ENCODE data around the gene MEGF6.
"Not testable (repeated sequence)": the region's sequence is repeated elsewhere in the genome, so short reads cannot be mapped to it uniquely, and the experiment has no call there.

The MEGF6 gene

GRCh38 chr1:3575515-3575914 is 35.8 kb downstream of the MEGF6 start:
- DNase-seq (ENCODE audit: low spot score): not testable (repeated sequence)

DNA sequence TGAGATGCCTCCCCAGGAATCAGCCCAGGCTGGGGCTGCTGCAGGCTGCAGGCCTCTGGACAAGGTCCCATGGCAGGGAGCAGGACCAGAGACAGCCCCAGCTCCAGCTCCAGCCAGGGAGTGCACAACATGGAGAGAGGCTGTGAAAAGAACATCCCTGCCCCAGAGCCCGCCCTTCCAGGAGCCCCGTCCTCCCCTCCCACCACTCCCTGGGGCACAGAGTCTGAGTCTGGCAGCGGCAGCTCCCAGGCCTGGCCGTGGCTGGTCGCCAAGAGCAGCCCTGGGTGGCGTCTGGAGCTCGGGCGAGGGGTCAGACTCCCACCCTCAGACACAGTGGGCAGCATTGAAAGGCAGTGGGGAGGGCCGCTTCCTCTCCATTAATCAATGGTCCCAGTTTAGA is 37.8 kb downstream of the MEGF6 start:
- no peak for DNase-seq (ENCODE audit: low spot score)

- DNase-seq (ENCODE audit: low spot score): not testable (repeated sequence)
These were observed 38.7 kb downstream of the MEGF6 start for GRCh38 chr1:3572638-3573037.

GRCh38 chr1:3571263-3571662 is 40.0 kb downstream of the MEGF6 start:
- no peak for DNase-seq (ENCODE audit: low spot score)

GRCh38 chr1:3570066-3570986 is 41.0 kb downstream of the MEGF6 start:
- no peak for DNase-seq (ENCODE audit: low spot score)

GRCh38 chr1:3569436-3569835 is 41.9 kb downstream of the MEGF6 start:
- DNase-seq (ENCODE audit: low spot score): no peak

- DNase-seq (ENCODE audit: low spot score): no peak
These were observed 42.4 kb downstream of the MEGF6 start for GRCh38 chr1:3568815-3569435.

DNA sequence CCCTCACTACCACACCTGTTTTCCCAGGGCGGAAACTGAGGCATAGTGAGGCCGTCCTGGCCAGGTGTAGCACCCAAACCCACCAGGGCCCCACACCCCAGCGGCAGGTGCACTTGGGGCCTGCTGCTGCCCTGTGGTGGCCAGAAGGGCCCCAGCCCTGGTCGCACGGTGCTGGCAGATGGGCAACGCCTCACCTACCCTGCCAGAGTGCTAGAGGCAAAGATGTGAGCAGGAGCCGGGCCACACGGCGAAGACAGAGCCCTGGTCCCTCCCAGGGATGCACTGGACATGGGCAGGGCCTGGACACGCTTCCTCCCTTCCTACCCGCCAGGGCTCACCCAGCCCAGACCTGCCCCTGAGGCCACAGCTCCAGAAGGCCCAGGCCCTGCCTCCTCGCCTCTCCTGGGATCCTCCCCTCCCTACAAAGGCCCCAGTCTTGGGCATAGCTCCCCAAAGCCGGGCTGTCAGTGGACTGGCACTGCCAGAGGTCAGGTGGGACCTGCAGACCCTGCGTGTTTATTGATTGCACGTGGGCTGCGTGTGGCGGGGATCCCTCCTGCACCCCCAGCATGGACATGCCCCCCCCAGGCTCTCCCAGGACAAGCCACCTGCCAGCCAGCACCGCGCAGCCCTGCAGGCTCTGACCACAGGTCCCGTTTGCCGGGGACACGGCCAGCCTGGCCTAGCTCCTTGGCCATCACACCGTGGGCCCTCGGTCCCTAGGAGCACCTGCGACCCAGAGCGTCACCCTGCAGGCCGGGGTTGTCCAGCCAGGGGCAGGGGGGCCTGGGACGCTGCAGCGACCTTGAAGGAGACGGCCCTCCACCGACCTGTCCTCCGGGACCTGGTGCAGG is 44.1 kb downstream of the MEGF6 start:
- DNase-seq (ENCODE audit: low spot score): no peak

DNA sequence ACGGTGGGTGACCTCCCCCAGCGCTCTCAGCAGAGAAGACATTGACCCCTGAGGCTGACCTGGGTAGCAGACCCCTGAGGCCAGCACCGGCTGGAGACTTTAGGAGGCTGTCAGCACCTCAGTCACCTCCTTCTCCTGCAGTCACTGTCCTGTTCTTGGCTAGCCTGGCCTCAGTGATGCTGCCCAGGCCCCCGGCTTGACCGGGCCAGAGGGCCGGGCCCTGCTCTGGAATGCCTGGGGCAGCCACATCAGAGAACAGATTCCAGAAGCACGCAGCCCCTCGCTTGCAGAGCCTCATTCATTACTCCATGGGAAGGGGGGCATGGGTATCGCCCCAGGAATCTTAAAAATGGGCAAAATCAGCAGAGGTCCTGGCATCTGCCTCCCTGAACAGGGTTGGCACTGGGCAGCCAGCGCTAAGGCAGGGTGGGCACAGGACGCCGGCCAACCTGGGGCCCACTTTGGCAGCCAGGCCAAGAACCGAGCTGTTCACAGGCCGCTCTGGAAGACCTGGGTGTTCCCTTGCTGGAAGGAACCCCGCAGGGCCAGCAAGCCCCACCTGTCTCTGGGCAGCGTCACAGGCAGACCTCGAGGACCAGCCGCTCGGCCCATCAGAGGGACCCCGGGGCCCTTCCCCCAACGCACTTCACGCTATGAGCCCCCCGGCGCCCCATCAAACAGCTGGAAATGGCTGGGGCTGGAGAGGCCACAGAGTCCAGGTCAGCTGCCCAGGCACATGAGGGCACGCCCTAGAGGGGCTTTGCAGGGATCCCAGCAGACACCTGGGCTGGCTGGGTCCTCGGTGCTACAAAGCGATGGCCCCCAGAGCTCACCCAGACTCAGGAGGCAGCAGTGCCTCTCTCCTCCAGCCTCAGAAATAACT is 45.1 kb downstream of the MEGF6 start:
- no peak for DNase-seq (ENCODE audit: low spot score)

DNA sequence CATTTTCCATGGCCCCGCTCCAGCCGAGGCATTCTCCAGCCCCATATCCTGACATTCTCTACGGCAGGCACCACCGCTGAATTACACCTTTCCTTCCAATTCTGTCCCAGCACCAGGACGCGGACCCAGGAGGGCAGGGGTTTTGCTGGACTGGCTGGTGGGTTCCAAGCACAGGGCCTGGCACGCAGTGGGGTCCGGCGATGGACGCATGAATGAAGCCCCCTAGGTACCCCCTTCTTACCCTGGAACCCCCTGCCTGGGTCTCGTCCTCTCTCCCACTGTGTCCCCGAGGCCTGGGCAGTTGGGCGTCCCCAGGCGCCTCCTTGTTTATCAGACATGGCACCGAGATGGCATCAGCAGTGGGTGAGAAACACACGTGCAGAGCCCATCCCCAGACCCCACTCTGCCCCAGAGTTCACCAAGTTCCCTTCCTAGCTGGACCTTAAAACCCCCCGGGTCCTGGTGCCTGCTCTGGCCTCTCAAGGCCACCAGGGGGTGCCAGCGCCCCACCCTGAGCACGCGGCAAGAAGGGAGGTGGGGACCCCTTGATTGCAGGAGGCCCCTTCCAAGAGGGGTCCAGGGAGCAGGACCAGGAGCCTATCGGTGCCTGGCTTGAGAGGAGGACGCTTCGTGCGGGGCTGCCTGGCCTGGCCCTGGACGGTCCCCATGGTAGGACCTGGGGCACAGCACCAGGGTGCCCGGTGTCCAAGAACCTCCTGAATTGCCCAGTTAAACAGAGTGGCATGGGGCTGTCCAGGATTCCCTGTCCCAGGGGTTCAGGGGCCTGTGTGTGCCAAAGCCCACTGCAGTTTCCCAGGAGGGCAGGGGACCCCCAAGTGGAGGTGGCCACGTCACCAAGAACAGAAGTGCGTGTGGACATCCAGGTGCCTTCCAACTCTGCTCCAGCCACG is 46.1 kb downstream of the MEGF6 start:
- peak; percentile 24 for DNase-seq (ENCODE audit: low spot score)

- no peak for DNase-seq (ENCODE audit: low spot score)
These were observed 47.7 kb downstream of the MEGF6 start for GRCh38 chr1:3563610-3564009.

- no peak for DNase-seq (ENCODE audit: low spot score)
These were observed 48.2 kb downstream of the MEGF6 start for GRCh38 chr1:3563125-3563524.

DNA sequence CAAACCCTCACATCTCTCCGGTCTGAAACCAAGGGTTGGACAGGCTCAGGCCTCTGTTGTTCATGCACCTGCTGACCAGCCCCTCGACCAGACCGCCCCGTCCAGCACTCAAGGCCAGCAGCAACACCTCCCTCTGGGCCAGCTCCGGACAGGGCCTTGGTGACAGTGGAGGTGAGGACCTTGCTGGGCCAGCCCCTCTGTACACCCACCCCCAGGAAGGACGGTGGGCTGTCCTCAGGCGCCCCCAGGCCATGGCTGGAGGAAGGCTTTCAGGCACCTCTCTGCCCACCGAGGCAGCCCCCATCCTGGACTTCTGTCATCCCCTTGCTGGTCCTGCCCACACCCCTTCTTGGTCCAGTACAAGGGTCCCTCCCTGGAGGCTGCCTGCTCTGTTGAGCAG is 48.6 kb downstream of the MEGF6 start:
- DNase-seq (ENCODE audit: low spot score): no peak

DNA sequence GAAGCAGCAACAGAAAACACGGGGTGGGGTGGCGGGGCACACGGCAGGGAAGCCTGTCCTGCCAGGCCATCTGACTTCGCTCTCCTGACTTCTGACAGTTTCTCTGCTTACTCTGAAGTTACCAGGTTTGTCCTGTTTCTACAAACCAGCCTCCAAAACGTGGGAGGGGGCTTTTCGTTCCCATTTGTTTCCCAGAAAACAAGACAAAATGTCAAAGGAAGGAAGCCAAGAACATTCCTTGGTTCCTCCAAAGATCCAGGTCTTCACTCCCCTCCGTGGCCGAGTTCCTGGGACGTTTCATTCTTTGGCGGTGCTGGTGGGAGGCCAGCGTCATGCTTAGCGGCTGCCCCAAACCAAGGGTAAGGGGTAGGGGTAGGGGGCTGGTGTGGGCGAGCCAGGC is 49.6 kb downstream of the MEGF6 start:
- no peak for DNase-seq (ENCODE audit: low spot score)

- no peak for DNase-seq (ENCODE audit: low spot score)
These were observed 50.3 kb downstream of the MEGF6 start for GRCh38 chr1:3560981-3561380.

- DNase-seq (ENCODE audit: low spot score): no peak
These were observed 50.9 kb downstream of the MEGF6 start for GRCh38 chr1:3560251-3560871.

- DNase-seq (ENCODE audit: low spot score): no peak
These were observed 53.1 kb downstream of the MEGF6 start for GRCh38 chr1:3558036-3558726.

GRCh38 chr1:3557366-3557765 is 53.9 kb downstream of the MEGF6 start:
- DNase-seq (ENCODE audit: low spot score): no peak

DNA sequence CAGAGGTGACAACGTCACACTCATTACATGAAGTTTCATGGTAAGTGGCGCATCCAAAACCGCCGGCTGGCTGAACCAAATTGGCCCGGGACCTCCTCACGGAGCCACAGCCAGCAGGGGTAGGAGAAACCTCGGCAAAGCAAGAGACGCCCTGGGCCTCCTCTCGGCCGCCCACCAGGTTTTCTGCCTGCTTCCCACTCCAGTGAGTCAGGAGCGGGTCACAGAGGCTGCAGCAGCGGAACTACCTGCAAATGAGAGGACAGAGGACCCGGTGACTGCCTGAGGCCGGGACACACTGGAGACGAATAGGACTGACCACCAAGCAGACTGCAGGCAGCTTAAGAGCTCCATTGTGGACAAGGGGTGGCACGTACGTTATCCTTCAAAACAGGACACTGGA is 55.0 kb downstream of the MEGF6 start:
- no peak for DNase-seq (ENCODE audit: low spot score)

Data from hematopoietic multipotent progenitor cell treated with erythropoietin and hydrocortisone succinate and interleukin-3 and kit ligand, for 17 days (in vitro differentiated cells).